ENCODE measurements around the gene MARCHF2.

Gene MARCHF2

GRCh38 chr19:8476524-8476923 lies 63.4 kb downstream of the MARCHF2 start:
- no peak for DNase-seq

GRCh38 chr19:8477889-8478288 lies 64.8 kb downstream of the MARCHF2 start:
- no peak for DNase-seq

- no peak for DNase-seq
These were observed 65.5 kb downstream of the MARCHF2 start for GRCh38 chr19:8478598-8478997.

- no peak for DNase-seq
These were observed 68.1 kb downstream of the MARCHF2 start for GRCh38 chr19:8481201-8481600.

- DNase-seq, result no peak
These were observed 68.5 kb downstream of the MARCHF2 start for GRCh38 chr19:8481616-8482015.

- DNase-seq, result no peak
These were observed 69.6 kb downstream of the MARCHF2 start for GRCh38 chr19:8482696-8483095.

GRCh38 chr19:8483165-8483564 lies 70.1 kb downstream of the MARCHF2 start:
- no peak for DNase-seq

- DNase-seq, result peak in 7 of 51 donors; percentile 12 to 43 (median 25)
These were observed 71.3 kb downstream of the MARCHF2 start for GRCh38 chr19:8484331-8484894.

GRCh38 chr19:8485561-8486371 lies 72.7 kb downstream of the MARCHF2 start:
- no peak for DNase-seq

GRCh38 chr19:8486661-8487136 lies 73.6 kb downstream of the MARCHF2 start:
- no peak for DNase-seq

- peak in 24 of 51 donors; percentile 9 to 57 (median 28) for DNase-seq
These were observed 74.2 kb downstream of the MARCHF2 start for GRCh38 chr19:8487137-8487851.

- no peak for DNase-seq
These were observed 75.3 kb downstream of the MARCHF2 start for GRCh38 chr19:8488365-8488764.

Measured in hypothalamus (tissue), 51 donors.